ENCODE data around the gene LENG8. TPM values are rescaled to one million over a fixed set of nuclear protein-coding genes. Genes with fewer than 3 reads are reported as not detected.
"Not testable (repeated sequence)": the region's sequence is repeated elsewhere in the genome, so short reads cannot be mapped to it uniquely, and the experiment has no call there.

Gene LENG8
- total and polyA plus RNA-seq, 4 donors, result 39.4 to 336 (median 220) TPM

GRCh38 chr19:54446349-54446748, 2.6 kb upstream of the LENG8 start:
- not testable (repeated sequence) for H3K4me3 ChIP-seq (ENCODE audit: low read length in 2 of 2); ATAC-seq (ENCODE audit: low FRiP score); H3K27ac ChIP-seq (ENCODE audit: low read depth in 1 of 2, low read length in 2 of 2); H3K36me3 ChIP-seq (ENCODE audit: control insufficient read depth in 1 of 2, insufficient read depth in 2 of 2, low read length in 1 of 2); H3K4me1 ChIP-seq (ENCODE audit: control insufficient read depth in 1 of 2, insufficient read depth in 2 of 2, low read length in 2 of 2); H3K27me3 ChIP-seq (ENCODE audit: control insufficient read depth in 1 of 2, insufficient read depth in 2 of 2, low read length in 1 of 2); H3K9me3 ChIP-seq (ENCODE audit: control insufficient read depth, low read length)
- 90 to 91% methylated on average over 15 of the region's 15 CpGs for WGBS, 2 donors
- DNase-seq, result peak in 1 of 2 donors; percentile 42
- intact Hi-C loops (cut with DNase I), result loop anchor here in 1 of 2 donors (10.0 kb wide), 1 partner anchor 582 kb away; the partner anchor contains the start of gene MYADM

DNA sequence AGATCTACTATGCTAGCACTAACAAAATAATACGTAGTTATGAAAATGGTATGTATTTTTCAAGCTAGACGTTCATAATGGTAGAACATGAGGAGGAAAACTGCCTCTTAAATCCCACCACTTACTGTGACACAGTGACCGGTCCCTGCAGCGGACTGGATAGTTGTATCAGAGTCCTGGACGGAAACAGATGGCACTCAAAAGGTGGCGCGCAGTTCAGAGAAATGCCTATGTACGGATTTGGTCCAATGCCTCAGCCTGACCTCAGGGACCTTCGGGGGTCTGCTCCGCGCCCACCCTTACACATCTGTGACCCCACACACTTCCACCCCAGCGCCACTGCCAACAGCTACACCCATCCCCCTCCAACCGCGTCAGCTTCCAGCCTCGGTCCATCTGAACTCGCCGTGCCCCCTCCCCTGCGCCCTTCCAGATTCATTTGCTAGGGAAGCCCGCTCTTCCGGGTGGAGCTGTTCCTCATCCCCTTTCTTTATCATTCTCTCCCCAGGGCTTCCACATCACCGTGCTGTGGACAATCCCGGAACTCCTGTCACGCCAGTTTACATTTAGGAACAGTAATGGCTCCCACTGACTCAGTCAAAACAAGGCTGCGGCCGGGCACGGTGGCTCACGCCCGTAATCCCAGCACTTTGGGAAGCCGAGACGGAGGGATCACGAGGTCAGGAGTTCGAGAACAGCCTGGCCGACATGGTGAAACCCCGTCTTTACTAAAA, 792 bp upstream of the LENG8 start:
- WGBS, 2 donors, result 0 to 1% methylated on average over 34 of the region's 34 CpGs
- Histone ChIP-seq H3K36me3 (ENCODE audit: control insufficient read depth in 1 of 2, insufficient read depth in 2 of 2, low read length in 1 of 2) (peaks cover 0 to 10% of the 10 kb centered on the region in 2 donors), H3K27me3 (ENCODE audit: control insufficient read depth in 1 of 2, insufficient read depth in 2 of 2, low read length in 1 of 2) (no peaks in the 10 kb centered on the region), H3K9me3 (ENCODE audit: control insufficient read depth, low read length) (no peaks in the 10 kb centered on the region), H3K4me3 (ENCODE audit: low read length in 2 of 2) (peak overlapping the region; percentile 53 to 92), H3K27ac (ENCODE audit: low read depth in 1 of 2, low read length in 2 of 2) (peak overlapping the region in 1 of 2 donors; percentile 91), H3K4me1 (ENCODE audit: control insufficient read depth in 1 of 2, insufficient read depth in 2 of 2, low read length in 2 of 2) (no peaks in the 10 kb centered on the region)
- DNase-seq, result peak in 1 of 2 donors; percentile 81
- peak; percentile 58 for ATAC-seq (ENCODE audit: low FRiP score)
- intact Hi-C loops (cut with DNase I), result loop anchor here in 1 of 2 donors (10.0 kb wide), 1 partner anchor 583 kb away; the partner anchor contains the start of gene MYADM

DNA sequence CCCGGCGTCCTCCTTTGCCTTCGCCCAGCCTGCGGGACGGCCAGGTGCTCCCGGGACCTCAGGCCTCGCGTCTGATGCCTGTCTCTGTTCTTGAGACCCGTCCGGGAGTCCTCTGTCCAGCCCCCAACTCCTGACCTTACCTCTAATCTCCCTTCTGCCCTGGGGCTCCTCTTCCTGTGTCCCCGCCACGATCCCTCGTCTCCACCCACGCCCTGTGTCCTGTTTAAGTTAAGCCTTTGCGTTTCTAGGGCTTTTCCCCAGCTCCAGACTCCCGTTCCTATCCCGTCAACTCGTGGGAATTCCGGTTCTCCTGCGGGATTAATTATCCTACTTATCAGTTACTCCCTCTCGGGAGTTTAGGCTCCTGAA, 686 bp downstream of the LENG8 start:
- Histone ChIP-seq H3K4me3 (ENCODE audit: low read length in 2 of 2) (peak overlapping the region; percentile 61 to 70), H3K27ac (ENCODE audit: low read depth in 1 of 2, low read length in 2 of 2) (peak overlapping the region; percentile 25 to 95), H3K27me3 (ENCODE audit: control insufficient read depth in 1 of 2, insufficient read depth in 2 of 2, low read length in 1 of 2) (no peaks in the 10 kb centered on the region), H3K4me1 (ENCODE audit: control insufficient read depth in 1 of 2, insufficient read depth in 2 of 2, low read length in 2 of 2) (no peaks in the 10 kb centered on the region), H3K9me3 (ENCODE audit: control insufficient read depth, low read length) (no peaks in the 10 kb centered on the region), H3K36me3 (ENCODE audit: control insufficient read depth in 1 of 2, insufficient read depth in 2 of 2, low read length in 1 of 2) (peaks cover 3 to 16% of the 10 kb centered on the region in 2 donors)
- no peak for ATAC-seq (ENCODE audit: low FRiP score)
- intact Hi-C loops (cut with DNase I), result loop anchor here (1.0 to 10.0 kb wide), 3 partner anchors 14 to 585 kb away; partner anchors contain the start of genes LENG1 (in 1 of the 2), LENG9 (in 1 of the 2) and MYADM (in 1 of the 2)
- no peak for DNase-seq
- WGBS, 2 donors, result 0% methylated on average over 21 of the region's 21 CpGs

- Histone ChIP-seq H3K27ac (ENCODE audit: low read depth in 1 of 2, low read length in 2 of 2) (no peak overlapping the region), H3K9me3 (ENCODE audit: control insufficient read depth, low read length) (no peaks in the 10 kb centered on the region), H3K4me3 (ENCODE audit: low read length in 2 of 2) (no peak overlapping the region), H3K4me1 (ENCODE audit: control insufficient read depth in 1 of 2, insufficient read depth in 2 of 2, low read length in 2 of 2) (no peaks in the 10 kb centered on the region), H3K27me3 (ENCODE audit: control insufficient read depth in 1 of 2, insufficient read depth in 2 of 2, low read length in 1 of 2) (no peaks in the 10 kb centered on the region), H3K36me3 (ENCODE audit: control insufficient read depth in 1 of 2, insufficient read depth in 2 of 2, low read length in 1 of 2) (peaks cover 6 to 25% of the 10 kb centered on the region in 2 donors)
- ATAC-seq (ENCODE audit: low FRiP score) (no peak), DNase-seq (peak in 1 of 2 donors; percentile 48)
- intact Hi-C loops (cut with DNase I), result loop anchor here in 1 of 2 donors (10.0 kb wide), 1 partner anchor 297 kb away; the partner anchor contains the start of gene LENG1
- WGBS, 2 donors, result 60 to 68% methylated on average over 9 of the region's 9 CpGs
These were observed 2.4 kb downstream of the LENG8 start for GRCh38 chr19:54451331-54451871.

DNA sequence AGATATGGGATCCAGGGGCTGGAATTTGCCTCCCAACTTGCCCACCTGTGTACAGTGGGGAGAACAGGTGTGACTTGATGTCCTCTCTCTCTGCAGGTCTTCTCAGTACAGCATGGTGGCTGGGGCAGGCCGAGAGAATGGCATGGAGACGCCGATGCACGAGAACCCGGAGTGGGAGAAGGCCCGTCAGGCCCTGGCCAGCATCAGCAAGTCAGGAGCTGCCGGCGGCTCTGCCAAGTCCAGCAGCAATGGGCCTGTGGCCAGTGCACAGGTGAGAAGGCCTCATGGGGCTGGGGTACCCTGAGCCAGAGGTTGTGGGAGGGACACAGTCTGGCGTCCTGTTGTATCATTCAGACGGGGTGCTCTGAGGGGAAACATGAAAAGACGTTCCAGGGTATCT, 3.0 kb downstream of the LENG8 start:
- WGBS, 2 donors, result 80 to 82% methylated on average over 11 of the region's 11 CpGs
- Histone ChIP-seq H3K4me1 (ENCODE audit: control insufficient read depth in 1 of 2, insufficient read depth in 2 of 2, low read length in 2 of 2) (no peaks in the 10 kb centered on the region), H3K4me3 (ENCODE audit: low read length in 2 of 2) (no peak overlapping the region), H3K36me3 (ENCODE audit: control insufficient read depth in 1 of 2, insufficient read depth in 2 of 2, low read length in 1 of 2) (peaks cover 6 to 31% of the 10 kb centered on the region in 2 donors), H3K9me3 (ENCODE audit: control insufficient read depth, low read length) (no peaks in the 10 kb centered on the region), H3K27ac (ENCODE audit: low read depth in 1 of 2, low read length in 2 of 2) (no peak overlapping the region), H3K27me3 (ENCODE audit: control insufficient read depth in 1 of 2, insufficient read depth in 2 of 2, low read length in 1 of 2) (no peaks in the 10 kb centered on the region)
- no peak for ATAC-seq (ENCODE audit: low FRiP score)
- DNase-seq, result peak in 1 of 2 donors; percentile 26
- intact Hi-C loops (cut with DNase I), result loop anchor here in 1 of 2 donors (10.0 kb wide), 1 partner anchor 297 kb away; the partner anchor contains the start of gene LENG1

DNA sequence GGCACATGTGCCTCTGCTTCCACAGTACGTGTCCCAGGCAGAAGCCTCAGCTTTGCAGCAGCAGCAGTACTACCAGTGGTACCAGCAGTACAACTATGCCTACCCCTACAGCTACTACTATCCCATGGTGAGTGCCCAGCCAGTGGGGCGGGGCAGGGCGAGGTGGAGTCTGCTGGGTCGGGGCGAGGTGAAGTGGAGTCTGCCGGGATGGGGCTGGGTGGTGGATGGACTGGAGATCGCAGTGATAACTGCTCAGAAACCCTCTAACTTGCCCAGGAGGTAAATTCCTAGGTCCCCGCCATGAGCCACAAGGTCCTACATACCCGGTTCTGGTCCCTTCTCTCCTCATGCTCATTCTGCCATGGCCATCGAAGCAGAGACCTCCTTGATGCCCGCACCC, 3.6 kb downstream of the LENG8 start:
- 90 to 91% methylated on average over 11 of the region's 11 CpGs for WGBS, 2 donors
- H3K27ac ChIP-seq (ENCODE audit: low read depth in 1 of 2, low read length in 2 of 2), result no peak overlapping the region
- ATAC-seq (ENCODE audit: low FRiP score), result no peak
- no peaks in the 10 kb centered on the region for H3K4me1 ChIP-seq (ENCODE audit: control insufficient read depth in 1 of 2, insufficient read depth in 2 of 2, low read length in 2 of 2)
- no peaks in the 10 kb centered on the region for H3K9me3 ChIP-seq (ENCODE audit: control insufficient read depth, low read length)
- no peak overlapping the region for H3K4me3 ChIP-seq (ENCODE audit: low read length in 2 of 2)
- peaks cover 6 to 31% of the 10 kb centered on the region in 2 donors for H3K36me3 ChIP-seq (ENCODE audit: control insufficient read depth in 1 of 2, insufficient read depth in 2 of 2, low read length in 1 of 2)
- no peaks in the 10 kb centered on the region for H3K27me3 ChIP-seq (ENCODE audit: control insufficient read depth in 1 of 2, insufficient read depth in 2 of 2, low read length in 1 of 2)
- peak in 1 of 2 donors; percentile 40 for DNase-seq
- intact Hi-C loops (cut with DNase I), result loop anchor here in 1 of 2 donors (10.0 kb wide), 1 partner anchor 298 kb away; the partner anchor contains the start of gene LENG1

DNA sequence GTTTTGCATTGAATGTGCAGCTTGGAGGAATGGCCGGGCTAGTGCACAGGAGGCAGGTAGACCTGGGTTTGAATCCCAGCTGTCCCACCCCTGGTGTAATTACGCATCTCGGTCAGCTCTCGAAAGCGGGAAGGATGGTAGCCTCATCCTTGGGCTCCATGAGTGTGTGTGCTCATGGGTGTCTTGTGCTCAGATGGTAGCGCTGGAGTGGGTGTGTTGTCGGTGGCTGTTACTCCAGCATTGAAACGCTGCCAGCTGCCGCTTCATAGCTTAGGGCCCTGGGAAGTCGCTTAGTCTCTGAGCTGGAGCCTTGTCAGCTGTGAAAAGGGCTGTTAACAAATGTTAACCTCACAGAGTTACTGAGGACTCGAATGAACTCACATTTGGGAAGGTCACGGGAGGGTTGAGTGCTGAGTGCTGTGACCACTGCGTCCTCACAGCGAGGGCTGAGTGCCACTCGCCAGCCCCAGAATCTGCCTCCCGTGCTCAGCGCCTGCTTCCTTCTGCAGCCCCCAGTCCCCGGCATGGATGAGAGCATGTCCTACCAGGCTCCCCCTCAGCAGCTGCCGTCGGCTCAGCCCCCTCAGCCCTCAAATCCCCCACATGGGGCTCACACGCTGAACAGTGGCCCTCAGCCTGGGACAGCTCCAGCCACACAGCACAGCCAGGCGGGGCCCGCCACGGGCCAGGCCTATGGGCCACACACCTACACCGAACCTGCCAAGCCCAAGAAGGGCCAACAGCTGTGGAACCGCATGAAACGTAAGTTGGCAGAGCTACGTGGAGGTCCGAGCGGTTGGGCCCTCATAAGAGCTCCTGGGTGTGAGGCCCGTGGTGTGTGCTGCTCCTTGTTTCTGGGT, 5.2 kb downstream of the LENG8 start:
- intact Hi-C loops (cut with DNase I), result loop anchor here in 1 of 2 donors (10.0 kb wide), 1 partner anchor 299 kb away; the partner anchor contains the start of gene LENG1
- Histone ChIP-seq H3K4me1 (ENCODE audit: control insufficient read depth in 1 of 2, insufficient read depth in 2 of 2, low read length in 2 of 2) (no peaks in the 10 kb centered on the region), H3K27ac (ENCODE audit: low read depth in 1 of 2, low read length in 2 of 2) (no peak overlapping the region), H3K36me3 (ENCODE audit: control insufficient read depth in 1 of 2, insufficient read depth in 2 of 2, low read length in 1 of 2) (peaks cover 6 to 43% of the 10 kb centered on the region in 2 donors), H3K27me3 (ENCODE audit: control insufficient read depth in 1 of 2, insufficient read depth in 2 of 2, low read length in 1 of 2) (no peaks in the 10 kb centered on the region), H3K9me3 (ENCODE audit: control insufficient read depth, low read length) (no peaks in the 10 kb centered on the region), H3K4me3 (ENCODE audit: low read length in 2 of 2) (no peak overlapping the region)
- WGBS, 2 donors, result 89% methylated on average over 31 of the region's 31 CpGs
- peak; percentile 45 to 70 for DNase-seq
- no peak for ATAC-seq (ENCODE audit: low FRiP score)
